SK-N-MC (cell line): ENCODE data around the gene PCCA.

Experiments used
- EZH2 ChIP-seq: fragments of 200-600 bp; sonication (generic); IDR thresholded peaks from one replicate; pipeline ENCODE4 v1.6.1; 2017; ENCODE audit warnings: antibody characterized with exemption
- FOXP2 ChIP-seq: optimal IDR thresholded peaks from 2 replicates; pipeline ENCODE3; 2011; ENCODE audit warnings: mild to moderate bottlenecking, moderate library complexity; ENCODE audit not compliant: insufficient read depth; ENCODE audit errors: extremely low read length, control extremely low read depth
- POLR2AphosphoS5 ChIP-seq: IDR thresholded peaks from 2 replicates; pipeline ENCODE4 v1.6.1; 2012; ENCODE audit warnings: mild to moderate bottlenecking, low read depth, low read length, borderline replicate concordance

DNA sequence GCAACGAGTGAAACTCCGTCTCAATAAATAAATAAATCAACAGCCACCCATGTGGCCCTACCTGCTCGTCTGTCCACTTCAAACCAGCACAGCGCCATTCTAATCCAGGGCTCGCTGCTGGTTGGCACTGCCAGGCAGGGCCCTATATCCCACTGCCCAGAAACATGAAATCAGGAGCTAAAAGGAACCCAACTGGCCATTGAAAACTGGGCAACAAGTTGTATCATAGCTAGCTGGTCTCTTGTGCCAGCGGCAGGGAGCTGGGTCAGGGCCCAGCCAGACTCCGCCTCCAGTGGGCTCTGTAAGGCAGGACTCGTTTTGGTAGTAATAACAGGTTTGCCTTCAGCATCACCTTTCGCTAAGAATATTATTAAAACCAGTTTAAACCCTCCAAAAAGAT, 460.4 kb downstream of the PCCA start:
- TF ChIP-seq EZH2 (no peak), POLR2AphosphoS5 (no peak), FOXP2 (no peak)
